ENCODE data around the gene SDCCAG8. TPM values are rescaled to one million over a fixed set of nuclear protein-coding genes. Genes with fewer than 3 reads are reported as not detected.

The SDCCAG8 gene
- total RNA-seq, 4 donors from 2014 or later: 37.1 to 60.2 (median 48.6) TPM

- TF ChIP-seq CTCF (IDR thresholded peaks at IDR 0.05): no peak
- no peak for DNase-seq (ENCODE audit: low spot score)
- ATAC-seq (ENCODE audit: low FRiP score): peak; percentile 87
Observed at GRCh38 chr1:243354511-243355153, 98.8 kb downstream of the SDCCAG8 start.

DNA sequence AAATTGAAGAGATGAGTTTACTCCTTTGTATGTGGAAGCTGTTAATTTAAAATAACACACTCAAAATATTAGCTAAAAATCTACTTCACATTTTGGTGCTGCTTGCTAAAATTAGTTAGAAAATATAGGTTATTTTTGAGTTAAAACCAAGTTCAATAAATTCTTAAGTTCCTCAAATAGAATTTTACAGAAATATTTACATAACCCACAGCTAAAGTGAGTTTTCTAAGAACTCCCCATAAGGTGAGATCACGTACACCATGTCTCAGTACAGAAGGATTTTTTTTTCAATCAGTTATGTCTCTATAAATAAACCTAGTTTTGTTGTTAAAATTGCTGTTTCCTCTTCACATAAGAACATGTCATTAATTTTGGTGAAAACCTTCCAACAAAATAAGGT lies 108.0 kb downstream of the SDCCAG8 start:
- ATAC-seq (ENCODE audit: low FRiP score) (no peak), DNase-seq (ENCODE audit: low spot score) (no peak)
- no peak for TF ChIP-seq CTCF (IDR thresholded peaks at IDR 0.05)

DNA sequence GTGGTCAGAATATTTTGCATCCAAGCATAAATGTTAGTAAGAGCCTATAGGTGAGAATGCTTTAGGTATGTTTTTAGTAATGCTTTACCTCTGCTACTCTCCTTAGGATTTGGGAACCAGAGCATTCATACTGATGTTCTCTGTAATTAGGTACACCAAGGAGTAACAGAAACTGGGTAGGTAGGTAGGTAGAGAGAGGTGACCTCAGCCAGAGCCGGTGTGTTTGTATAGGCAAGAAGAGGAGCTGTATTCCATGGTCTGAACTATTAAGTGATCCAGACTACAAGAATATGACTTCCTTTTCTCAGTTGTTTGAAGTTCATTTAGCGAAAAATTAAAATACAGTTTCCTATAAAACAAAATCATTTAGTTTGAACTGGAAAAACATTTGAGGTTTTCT lies 108.5 kb downstream of the SDCCAG8 start:
- ATAC-seq (ENCODE audit: low FRiP score) (no peak), DNase-seq (ENCODE audit: low spot score) (no peak)
- no peak for TF ChIP-seq CTCF (IDR thresholded peaks at IDR 0.05)

- no peak for ATAC-seq (ENCODE audit: low FRiP score)
- no peak for TF ChIP-seq CTCF (IDR thresholded peaks at IDR 0.05)
- no peak for DNase-seq (ENCODE audit: low spot score)
Observed at GRCh38 chr1:243364866-243365265, 109.0 kb downstream of the SDCCAG8 start.

- TF ChIP-seq CTCF (IDR thresholded peaks at IDR 0.05): no peak
- no peak for DNase-seq (ENCODE audit: low spot score)
- no peak for ATAC-seq (ENCODE audit: low FRiP score)
Observed at GRCh38 chr1:243367314-243367713, 111.5 kb downstream of the SDCCAG8 start.

DNA sequence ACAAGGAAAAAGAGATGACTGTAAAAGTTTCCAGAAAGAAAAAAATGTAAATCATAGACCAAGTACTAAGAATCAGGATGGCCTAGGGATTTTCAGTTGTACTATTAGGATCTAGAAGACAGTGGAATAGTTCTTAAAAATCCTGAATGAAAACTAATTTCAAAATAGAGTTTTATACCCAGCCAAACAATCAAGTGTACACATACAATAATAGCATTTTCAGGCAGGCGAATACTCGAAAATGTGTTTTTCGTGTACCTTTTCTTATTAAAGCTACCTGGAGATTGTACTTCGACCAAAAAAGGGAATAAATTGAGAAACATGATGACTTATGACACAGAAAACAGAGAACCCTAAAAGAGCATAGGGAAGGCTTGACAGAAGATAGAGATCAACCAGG lies 118.6 kb downstream of the SDCCAG8 start:
- TF ChIP-seq CTCF (IDR thresholded peaks at IDR 0.05): no peak
- DNase-seq (ENCODE audit: low spot score) (no peak), ATAC-seq (ENCODE audit: low FRiP score) (no peak)

GRCh38 chr1:243375596-243375995 lies 119.8 kb downstream of the SDCCAG8 start:
- TF ChIP-seq CTCF (IDR thresholded peaks at IDR 0.05): no peak
- ATAC-seq (ENCODE audit: low FRiP score): no peak

More at GRCh38 chr1:243375596-243375995, 119.8 kb downstream of the SDCCAG8 start:
- DNase-seq (ENCODE audit: low spot score): no peak
